Measurements from ENCODE around the gene LDLRAD4. TPM values are rescaled to one million over a fixed set of nuclear protein-coding genes. Genes with fewer than 3 reads are reported as not detected.

The LDLRAD4 gene
- total RNA-seq, 2 experiments from 2014 or later: 37.3 to 38.5 TPM

- no peak overlapping the region for H3K4me3 Mint-ChIP-seq
- ChIA-PET POLR2A (no interaction called here), CTCF (no interaction called here)
- peaks cover 2% of the 10 kb centered on the region for H3K36me3 Mint-ChIP-seq (ENCODE audit: low read depth)
- H3K27ac Mint-ChIP-seq: no peak overlapping the region
- no peaks in the 10 kb centered on the region for H3K9me3 Mint-ChIP-seq
- peaks cover 18% of the 10 kb centered on the region for H3K4me1 Mint-ChIP-seq (ENCODE audit: low read depth)
- no peak for TF ChIP-seq CTCF (IDR thresholded peaks at IDR 0.05)
- DNase-seq: no peak
- H3K27me3 Mint-ChIP-seq: no peaks in the 10 kb centered on the region
- intact Hi-C loops (cut with micrococcal nuclease): no loop called here
- ATAC-seq: no peak
Observed at GRCh38 chr18:13403786-13404549, 185.4 kb downstream of the LDLRAD4 start.

DNA sequence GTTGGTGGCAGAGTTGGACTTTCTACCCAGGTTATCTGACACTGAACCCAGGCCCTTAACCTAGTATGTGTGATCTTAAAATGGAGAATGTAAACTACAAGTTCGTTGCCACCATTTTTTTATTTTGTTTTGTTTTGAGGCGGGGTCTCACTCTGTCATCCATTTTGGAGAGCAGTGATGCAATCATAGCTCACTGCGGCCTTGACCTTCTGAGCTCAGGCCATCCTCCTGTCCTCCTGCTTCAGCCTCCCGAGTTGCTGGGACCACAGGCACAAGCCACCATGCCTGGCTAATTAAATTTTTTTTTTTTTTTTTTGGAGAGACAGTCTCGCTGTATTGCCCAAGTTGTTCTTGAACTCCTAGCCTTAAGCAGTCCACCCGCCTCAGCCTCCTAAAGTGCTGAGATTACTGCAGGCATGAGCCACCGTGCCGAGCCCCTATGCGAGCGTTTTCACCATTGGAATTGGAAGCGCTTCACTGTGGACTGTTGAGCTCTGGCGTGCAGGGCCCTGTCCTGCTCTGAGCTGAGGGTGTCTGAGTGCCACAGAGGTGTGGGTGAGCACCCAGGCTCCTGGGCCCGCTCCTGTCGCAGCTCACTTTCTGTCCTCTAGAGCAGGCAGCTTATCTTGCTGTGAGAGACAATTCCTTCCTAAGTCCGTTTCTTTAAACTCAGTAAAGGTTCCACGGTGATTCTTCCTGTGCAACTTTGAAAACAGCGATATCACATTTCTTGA lies 186.9 kb downstream of the LDLRAD4 start:
- Mint-ChIP-seq H3K9me3 (no peaks in the 10 kb centered on the region), H3K36me3 (ENCODE audit: low read depth) (peaks cover 6% of the 10 kb centered on the region), H3K27me3 (no peaks in the 10 kb centered on the region), H3K4me3 (no peak overlapping the region), H3K4me1 (ENCODE audit: low read depth) (peaks cover 15% of the 10 kb centered on the region), H3K27ac (no peak overlapping the region)
- no peak for ATAC-seq
- ChIA-PET POLR2A (interaction anchor here (1.1 kb wide), 1 partner anchor 16 kb away, joined by 3 read pairs; no protein-coding TSS in a partner anchor), CTCF (interaction anchor here (0.6 kb wide), 1 partner anchor 48 kb away, joined by 3 read pairs; no protein-coding TSS in a partner anchor)
- TF ChIP-seq CTCF (IDR thresholded peaks at IDR 0.05): no peak
- intact Hi-C loops (cut with micrococcal nuclease): no loop called here
- no peak for DNase-seq

GRCh38 chr18:13406049-13406615 lies 187.6 kb downstream of the LDLRAD4 start:
- peaks cover 8% of the 10 kb centered on the region for H3K4me1 Mint-ChIP-seq (ENCODE audit: low read depth)
- intact Hi-C loops (cut with micrococcal nuclease): no loop called here
- ATAC-seq (no peak), DNase-seq (no peak)
- ChIA-PET CTCF (no interaction called here), POLR2A (interaction anchor here (0.8 to 1.1 kb wide), 2 partner anchors 15 to 29 kb away, joined by 3 to 4 read pairs; no protein-coding TSS in a partner anchor)
- H3K9me3 Mint-ChIP-seq: no peaks in the 10 kb centered on the region
- no peak for TF ChIP-seq CTCF (IDR thresholded peaks at IDR 0.05)
- H3K36me3 Mint-ChIP-seq (ENCODE audit: low read depth): peaks cover 9% of the 10 kb centered on the region
- H3K4me3 Mint-ChIP-seq: no peak overlapping the region
- H3K27ac Mint-ChIP-seq: no peak overlapping the region
- no peaks in the 10 kb centered on the region for H3K27me3 Mint-ChIP-seq

DNA sequence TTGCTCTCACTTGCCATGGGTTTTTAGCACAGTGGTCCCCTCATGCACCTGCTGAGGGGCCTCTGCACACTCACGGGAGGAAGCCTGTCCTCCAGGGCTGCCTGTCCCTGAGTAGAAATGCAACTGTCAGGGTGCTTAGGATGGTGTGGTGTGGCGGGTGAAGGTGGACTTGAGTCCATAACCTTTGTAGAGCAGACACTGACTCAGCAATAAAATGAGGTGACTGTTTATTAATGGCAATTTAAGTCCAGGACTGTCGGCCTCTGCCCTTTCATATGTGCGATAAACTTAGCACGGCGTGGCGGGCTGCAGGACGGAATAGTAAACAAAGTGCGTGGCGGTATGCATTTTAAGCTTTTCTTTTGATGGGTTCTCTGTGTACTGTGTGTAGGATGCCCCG lies 188.2 kb downstream of the LDLRAD4 start:
- TF ChIP-seq CTCF (IDR thresholded peaks at IDR 0.05): no peak
- DNase-seq (no peak), ATAC-seq (no peak)
- ChIA-PET CTCF (no interaction called here), POLR2A (interaction anchor here (0.8 to 1.1 kb wide), 3 partner anchors 15 to 30 kb away, joined by 3 to 4 read pairs (median 4); no protein-coding TSS in a partner anchor)
- Mint-ChIP-seq H3K4me3 (no peak overlapping the region), H3K27me3 (no peaks in the 10 kb centered on the region), H3K36me3 (ENCODE audit: low read depth) (peaks cover 15% of the 10 kb centered on the region), H3K4me1 (ENCODE audit: low read depth) (peaks cover 5% of the 10 kb centered on the region), H3K9me3 (no peaks in the 10 kb centered on the region), H3K27ac (no peak overlapping the region)
- intact Hi-C loops (cut with micrococcal nuclease): no loop called here
